Measurements from ENCODE around the gene SVOPL.
A peak's percentile ranks its signal among the peaks of the same experiment; 100 is the strongest.
"Not testable (repeated sequence)": the region's sequence is repeated elsewhere in the genome, so short reads cannot be mapped to it uniquely, and the experiment has no call there.

The SVOPL gene

DNA sequence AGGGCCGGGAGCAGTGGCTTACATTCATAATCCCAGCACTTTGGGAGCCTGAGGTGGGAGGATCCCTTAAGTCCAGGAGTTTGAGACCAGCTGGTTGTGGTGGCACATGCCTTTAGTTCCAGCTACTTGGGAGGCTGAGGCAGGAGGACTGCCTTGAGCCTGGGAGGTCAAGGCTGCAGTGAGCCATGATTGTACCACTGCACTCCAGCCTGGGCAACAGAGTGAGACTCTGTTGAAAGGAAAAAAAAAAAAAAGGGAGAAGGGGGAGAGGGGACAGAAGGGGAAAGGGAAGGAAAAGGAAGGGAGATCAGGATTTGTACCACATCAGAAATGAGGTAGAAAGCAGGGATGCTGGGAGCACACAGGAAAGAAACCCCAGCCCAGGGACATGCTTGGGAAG, 38.7 kb upstream of the SVOPL start:
- TF ChIP-seq, protein P1, sequence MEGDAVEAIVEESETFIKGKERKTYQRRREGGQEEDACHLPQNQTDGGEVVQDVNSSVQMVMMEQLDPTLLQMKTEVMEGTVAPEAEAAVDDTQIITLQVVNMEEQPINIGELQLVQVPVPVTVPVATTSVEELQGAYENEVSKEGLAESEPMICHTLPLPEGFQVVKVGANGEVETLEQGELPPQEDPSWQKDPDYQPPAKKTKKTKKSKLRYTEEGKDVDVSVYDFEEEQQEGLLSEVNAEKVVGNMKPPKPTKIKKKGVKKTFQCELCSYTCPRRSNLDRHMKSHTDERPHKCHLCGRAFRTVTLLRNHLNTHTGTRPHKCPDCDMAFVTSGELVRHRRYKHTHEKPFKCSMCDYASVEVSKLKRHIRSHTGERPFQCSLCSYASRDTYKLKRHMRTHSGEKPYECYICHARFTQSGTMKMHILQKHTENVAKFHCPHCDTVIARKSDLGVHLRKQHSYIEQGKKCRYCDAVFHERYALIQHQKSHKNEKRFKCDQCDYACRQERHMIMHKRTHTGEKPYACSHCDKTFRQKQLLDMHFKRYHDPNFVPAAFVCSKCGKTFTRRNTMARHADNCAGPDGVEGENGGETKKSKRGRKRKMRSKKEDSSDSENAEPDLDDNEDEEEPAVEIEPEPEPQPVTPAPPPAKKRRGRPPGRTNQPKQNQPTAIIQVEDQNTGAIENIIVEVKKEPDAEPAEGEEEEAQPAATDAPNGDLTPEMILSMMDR (IDR thresholded peaks at IDR 0.05; ENCODE audit: extremely low read depth, missing control alignments), result no peak
- no peak for DNase-seq (ENCODE audit: low spot score)

DNA sequence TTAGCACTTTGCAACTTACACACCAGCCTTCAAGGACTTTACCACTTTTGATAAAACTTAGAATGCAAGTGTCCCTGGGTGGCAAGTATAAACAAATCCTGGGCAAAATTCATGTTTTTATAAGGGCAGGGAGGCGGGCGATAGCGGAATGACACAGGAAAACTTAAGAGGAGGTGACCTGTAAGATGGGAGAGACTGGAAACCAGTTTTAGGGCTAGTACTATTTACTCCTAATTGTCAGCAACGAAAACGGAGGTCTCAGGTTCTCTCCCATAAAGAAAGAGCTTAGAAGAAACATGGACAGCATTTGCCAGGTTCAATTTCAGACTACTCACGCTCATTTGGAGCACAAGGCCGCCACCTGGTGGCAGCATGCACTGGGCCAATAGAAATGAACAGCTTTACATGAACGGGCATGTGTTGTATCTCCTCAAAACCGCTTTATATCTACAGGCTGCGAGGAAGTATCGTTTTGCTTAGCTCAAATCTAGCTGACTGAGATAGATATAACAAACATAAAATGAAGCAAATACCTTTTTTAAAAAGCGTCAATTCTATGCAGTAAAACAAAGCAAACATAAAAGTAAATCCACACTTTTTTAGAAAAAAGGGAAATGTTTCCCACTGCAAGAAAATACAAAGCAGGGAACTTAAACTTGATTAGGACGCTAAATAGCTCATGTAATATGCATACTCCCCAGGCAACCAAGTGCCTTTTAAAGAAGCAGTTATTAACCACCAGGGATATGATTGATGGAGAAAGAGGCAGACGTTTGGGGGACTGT, 37.6 kb upstream of the SVOPL start:
- TF ChIP-seq, protein P1 (IDR thresholded peaks at IDR 0.05; ENCODE audit: extremely low read depth, missing control alignments), result peak; percentile 98

DNA sequence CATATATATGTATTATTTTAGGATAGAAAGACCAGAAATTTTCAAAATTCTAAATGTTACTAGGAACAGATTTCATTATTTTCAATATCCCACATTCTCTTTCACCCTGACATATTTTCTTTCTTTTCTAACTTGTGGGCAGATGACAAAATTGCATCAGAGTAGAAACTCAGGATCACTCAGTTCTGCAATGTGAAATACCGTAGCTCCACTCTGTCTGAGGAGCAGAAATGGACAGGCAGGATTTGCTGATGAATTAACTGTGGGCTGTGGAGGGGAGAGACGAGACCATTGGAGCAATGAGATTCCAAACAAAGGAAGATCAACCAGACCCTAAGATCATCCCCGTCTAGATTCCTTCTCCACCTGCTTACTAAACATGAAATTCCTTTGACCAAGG, 37.0 kb upstream of the SVOPL start:
- TF ChIP-seq, protein P1 (IDR thresholded peaks at IDR 0.05; ENCODE audit: extremely low read depth, missing control alignments), result no peak
- DNase-seq (ENCODE audit: low spot score), result no peak

More for the DNA sequence above, 37.6 kb upstream of the SVOPL start:
- DNase-seq (ENCODE audit: low spot score), result peak; percentile 78

DNA sequence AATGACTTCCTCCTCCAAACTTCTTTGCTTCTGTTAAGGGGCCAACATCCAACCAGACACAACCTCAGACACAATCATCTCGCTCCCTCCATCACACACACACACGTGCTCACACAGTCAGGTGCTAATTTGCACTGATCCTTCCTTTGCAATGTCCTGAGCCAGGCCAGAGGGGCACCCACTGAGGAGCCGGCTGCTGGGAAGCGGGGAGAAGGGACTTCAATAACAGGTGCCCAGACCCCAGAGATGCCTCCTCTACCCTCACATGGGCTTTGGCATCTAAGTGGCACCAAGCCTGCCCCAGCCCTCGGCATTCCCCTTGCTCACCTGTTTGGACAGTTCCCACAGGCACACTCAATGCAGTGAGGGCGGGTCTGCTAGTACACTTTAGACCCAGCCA, 34.2 kb upstream of the SVOPL start:
- TF ChIP-seq, protein P1 (IDR thresholded peaks at IDR 0.05; ENCODE audit: extremely low read depth, missing control alignments), result no peak
- no peak for DNase-seq (ENCODE audit: low spot score)

DNA sequence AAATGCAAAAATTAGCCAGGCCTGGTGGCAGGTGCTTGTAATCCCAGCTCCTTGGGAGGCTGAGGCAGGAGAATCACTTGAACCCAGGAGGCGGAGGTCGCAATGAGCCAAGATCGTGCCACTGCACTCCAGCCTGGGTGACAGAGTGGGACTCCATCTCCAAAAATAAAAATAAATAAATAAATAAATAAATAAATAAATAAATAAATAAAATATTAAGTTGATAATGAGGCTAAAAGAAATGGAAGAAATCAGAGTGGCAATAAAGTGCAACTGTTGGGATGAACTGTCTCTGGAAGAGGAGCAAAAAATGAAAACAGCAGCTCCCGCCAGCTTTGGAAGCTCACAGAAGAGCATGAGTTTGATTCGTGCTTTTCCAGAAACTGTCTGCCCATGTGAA, 30.6 kb upstream of the SVOPL start:
- DNase-seq (ENCODE audit: low spot score), result not testable (repeated sequence)

DNA sequence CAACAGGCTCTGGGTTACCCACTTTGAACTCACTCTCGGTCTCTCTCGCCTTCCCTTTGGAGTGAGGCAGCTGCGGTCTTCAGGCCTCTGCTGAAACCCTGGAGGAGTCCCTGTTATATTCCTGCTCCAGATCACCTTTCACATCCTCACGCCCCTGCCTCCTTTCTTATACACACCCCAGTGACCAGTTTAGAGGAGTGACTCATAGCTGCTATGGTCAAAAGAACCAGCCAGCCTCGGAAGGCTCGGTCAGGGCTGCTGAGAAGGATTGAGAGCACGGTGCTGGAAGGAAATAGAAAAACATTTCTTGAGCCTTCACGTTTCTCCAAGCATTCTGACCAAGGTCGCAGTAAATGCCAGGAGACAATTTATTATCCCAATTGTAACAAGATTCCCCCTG, 28.3 kb upstream of the SVOPL start:
- no peak for DNase-seq (ENCODE audit: low spot score)
- TF ChIP-seq, protein P1 (IDR thresholded peaks at IDR 0.05; ENCODE audit: extremely low read depth, missing control alignments), result no peak

DNA sequence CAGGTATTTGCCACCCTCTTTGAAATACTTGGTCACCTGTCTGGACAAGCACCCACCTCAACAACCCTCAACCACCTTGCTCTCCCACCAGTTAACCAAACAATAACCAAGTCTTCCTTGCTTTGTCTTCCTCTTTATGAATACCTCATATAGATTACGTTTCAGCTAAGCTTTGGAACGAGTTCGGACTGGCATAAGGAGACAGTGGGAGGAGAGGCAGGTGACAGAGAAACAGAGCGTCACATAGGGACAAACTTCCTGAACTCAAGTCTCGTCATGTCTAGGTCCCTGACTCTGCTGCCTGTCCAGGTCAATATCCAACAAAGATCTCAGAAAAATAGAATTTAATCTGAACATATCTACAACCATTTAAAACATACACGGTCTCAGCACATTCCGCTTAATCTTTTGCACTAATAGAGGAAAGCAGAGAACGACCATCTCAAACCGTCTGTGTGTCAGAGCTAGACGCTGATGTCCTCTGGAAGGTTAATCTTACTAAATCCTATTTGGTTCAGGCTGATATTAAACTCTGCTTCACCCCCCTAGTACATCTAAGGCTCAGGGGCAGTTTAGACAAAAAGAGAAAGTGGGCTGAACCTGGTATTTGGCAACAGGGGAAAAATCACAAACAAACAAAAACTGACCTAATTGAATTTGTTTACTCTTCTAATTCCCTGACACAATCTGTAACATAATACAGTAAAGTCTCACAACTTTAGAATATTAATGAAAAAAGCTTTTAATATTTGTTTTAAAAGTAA, 26.4 kb upstream of the SVOPL start:
- TF ChIP-seq, protein P1 (IDR thresholded peaks at IDR 0.05; ENCODE audit: extremely low read depth, missing control alignments), result no peak

More for the DNA sequence above, 26.4 kb upstream of the SVOPL start:
- DNase-seq (ENCODE audit: low spot score), result no peak

Data from GM20000 (cell line).